ENCODE results near the gene ATP11B.

DNA sequence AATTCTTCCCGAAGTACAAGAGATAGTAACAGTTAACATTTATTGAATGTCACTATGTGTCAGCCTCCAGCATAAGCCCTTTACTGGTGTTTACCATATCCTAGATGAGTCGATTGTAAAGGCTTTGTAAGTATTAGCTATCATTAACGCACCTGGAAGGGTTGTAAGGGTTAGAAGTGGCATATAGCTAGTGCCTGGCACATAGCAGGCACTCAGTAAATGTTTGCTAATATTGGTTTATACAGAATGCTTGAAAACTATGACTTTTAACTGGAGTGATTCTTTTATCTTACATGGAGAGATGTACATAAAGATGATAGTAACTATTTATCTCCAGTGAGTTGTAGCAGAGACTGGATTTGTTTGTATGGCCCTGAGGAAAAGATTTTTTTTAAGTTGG lies 46.3 kb upstream of the ATP11B start:
- TF ChIP-seq, protein P1, sequence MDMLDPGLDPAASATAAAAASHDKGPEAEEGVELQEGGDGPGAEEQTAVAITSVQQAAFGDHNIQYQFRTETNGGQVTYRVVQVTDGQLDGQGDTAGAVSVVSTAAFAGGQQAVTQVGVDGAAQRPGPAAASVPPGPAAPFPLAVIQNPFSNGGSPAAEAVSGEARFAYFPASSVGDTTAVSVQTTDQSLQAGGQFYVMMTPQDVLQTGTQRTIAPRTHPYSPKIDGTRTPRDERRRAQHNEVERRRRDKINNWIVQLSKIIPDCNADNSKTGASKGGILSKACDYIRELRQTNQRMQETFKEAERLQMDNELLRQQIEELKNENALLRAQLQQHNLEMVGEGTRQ (IDR thresholded peaks at IDR 0.05; ENCODE audit: low read length), result no peak
- no peak for TF ChIP-seq CTCF (IDR thresholded peaks at IDR 0.05; ENCODE audit: control extremely low read depth in 1 of 3, insufficient read depth in 1 of 3, low read depth in 1 of 3, low read length in 3 of 3)

Measured in H1 (cell line).